WTC11 (cell line): ENCODE results near the gene ASZ1. TPM values are rescaled to one million over a fixed set of nuclear protein-coding genes. Genes with fewer than 3 reads are reported as not detected.

ENCODE experiments used
- ATAC-seq: fragments of 200-7000 bp; cut with Tn5 transposase; 2 replicates; pipeline ENCODE4 v1.10.0; 2021; ENCODE audit warnings: mild to moderate bottlenecking, moderate library complexity
- CTCF ChIA-PET: fragments of 300-600 bp; sonication (Branson Sonifier 250); formaldehyde crosslinking; loops from one replicate; lab custom pipeline; 2021; ENCODE audit warnings: antibody characterized with exemption; lab: Charles Lee
- POLR2A ChIA-PET: fragments of 350-600 bp; sonication (Branson Sonifier 250); formaldehyde crosslinking; loops from one replicate; lab custom pipeline; 2021; ENCODE audit warnings: antibody characterized with exemption; lab: Charles Lee
- DNase-seq: peaks from one replicate; pipeline ENCODE4 v3.0.0; 2021; ENCODE audit warnings: low spot score
- H3K27ac Mint-ChIP-seq: 2 replicates; pipeline ENCODE4 v1.8.0; 2021; ENCODE audit warnings: mixed read lengths
- H3K27me3 Mint-ChIP-seq: 2 replicates; pipeline ENCODE4 v1.8.0; 2021; ENCODE audit warnings: low read depth, mild to moderate bottlenecking, moderate library complexity, mixed read lengths
- H3K36me3 Mint-ChIP-seq: 2 replicates; pipeline ENCODE4 v1.8.0; 2021; ENCODE audit warnings: mixed read lengths
- H3K4me1 Mint-ChIP-seq: 2 replicates; pipeline ENCODE4 v1.8.0; 2022; ENCODE audit warnings: mixed read lengths
- H3K4me3 Mint-ChIP-seq: 2 replicates; pipeline ENCODE4 v1.8.0; 2021; ENCODE audit warnings: mild to moderate bottlenecking, moderate library complexity, mixed read lengths
- H3K9me3 Mint-ChIP-seq: 2 replicates; pipeline ENCODE4 v1.8.0; 2021; ENCODE audit warnings: mixed read lengths
- ATF1 ChIP-seq: sonication (generic); formaldehyde crosslinking; IDR thresholded peaks from 2 replicates; pipeline ENCODE4 v1.8.1; 2023; ENCODE audit warnings: mild to moderate bottlenecking, moderate library complexity, missing genetic modification reagents
- ELF4 ChIP-seq: sonication (generic); formaldehyde crosslinking; IDR thresholded peaks from 2 replicates; pipeline ENCODE4 v1.8.1; 2022; ENCODE audit warnings: low read depth, mild to moderate bottlenecking, moderate library complexity, missing genetic modification reagents
- ETV6 ChIP-seq: sonication (generic); formaldehyde crosslinking; IDR thresholded peaks from 2 replicates; pipeline ENCODE4 v1.8.1; 2022; ENCODE audit warnings: mild to moderate bottlenecking, missing genetic modification reagents
- FOXJ3 ChIP-seq: sonication (generic); formaldehyde crosslinking; IDR thresholded peaks from 2 replicates; pipeline ENCODE4 v1.9.0; 2021; ENCODE audit warnings: missing genetic modification reagents, mild to moderate bottlenecking, borderline replicate concordance
- GRHL2 ChIP-seq: fragments of 250-450 bp; sonication (Bioruptor Pico); IDR thresholded peaks from 2 replicates; pipeline ENCODE4 v1.8.0; 2022; ENCODE audit warnings: mild to moderate bottlenecking, moderate library complexity; ENCODE audit not compliant: insufficient replicate concordance, severe bottlenecking
- IRF2 ChIP-seq: sonication (generic); formaldehyde crosslinking; IDR thresholded peaks from 2 replicates; pipeline ENCODE4 v1.8.0; 2022; ENCODE audit warnings: low read depth, missing genetic modification reagents, borderline replicate concordance
- NFATC4 ChIP-seq: fragments of 250-450 bp; sonication (Bioruptor Pico); IDR thresholded peaks from 2 replicates; pipeline ENCODE4 v1.9.0; 2021; ENCODE audit warnings: mild to moderate bottlenecking
- SOX15 ChIP-seq: fragments of 250-450 bp; sonication (Bioruptor Pico); IDR thresholded peaks from 2 replicates; pipeline ENCODE4 v1.9.0; 2021; ENCODE audit warnings: mild to moderate bottlenecking
- TP53 ChIP-seq: sonication (generic); formaldehyde crosslinking; IDR thresholded peaks from 2 replicates; pipeline ENCODE4 v1.8.1; 2023; ENCODE audit warnings: mild to moderate bottlenecking, missing genetic modification reagents
- ZNF396 ChIP-seq: fragments of 250-450 bp; sonication (Bioruptor Pico); IDR thresholded peaks from 2 replicates; pipeline ENCODE4 v1.8.0; 2021; ENCODE audit warnings: mild to moderate bottlenecking, moderate library complexity, borderline replicate concordance
- ZNF416 ChIP-seq: fragments of 250-450 bp; sonication (Bioruptor Pico); IDR thresholded peaks from 2 replicates; pipeline ENCODE4 v1.9.0; 2021; ENCODE audit warnings: mild to moderate bottlenecking, inconsistent platforms
- total RNA-seq: library from RNA; stranded (reverse); gene quantifications from 3 replicates; pipeline ENCODE4 v1.2.3, GENCODE V29; 2021
- TF ChIP-seq, protein P1 (sequence below): sonication (generic); formaldehyde crosslinking; IDR thresholded peaks from 2 replicates; pipeline ENCODE4 v1.8.1; 2022; ENCODE audit warnings: mild to moderate bottlenecking, moderate library complexity, missing genetic modification reagents
- TF ChIP-seq, protein P2 (sequence below): sonication (generic); formaldehyde crosslinking; IDR thresholded peaks from 2 replicates; pipeline ENCODE4 v1.8.1; 2022; ENCODE audit warnings: mild to moderate bottlenecking, missing genetic modification reagents, moderate library complexity, borderline replicate concordance
- TF ChIP-seq, protein P3 (sequence below): fragments of 250-450 bp; sonication (Bioruptor Pico); IDR thresholded peaks from 2 replicates; pipeline ENCODE4 v1.9.0; 2021; ENCODE audit warnings: moderate library complexity, mild to moderate bottlenecking, inconsistent platforms, borderline replicate concordance
- TF ChIP-seq, protein P4 (sequence below): sonication (generic); formaldehyde crosslinking; IDR thresholded peaks from 2 replicates; pipeline ENCODE4 v1.8.0; 2023; ENCODE audit warnings: mild to moderate bottlenecking, missing genetic modification reagents
- TF ChIP-seq, protein P5 (sequence below): sonication (generic); formaldehyde crosslinking; IDR thresholded peaks from 2 replicates; pipeline ENCODE4 v1.8.1; 2023; ENCODE audit warnings: mild to moderate bottlenecking, missing genetic modification reagents
- TF ChIP-seq, protein P6 (sequence below): fragments of 250-450 bp; sonication (Bioruptor Pico); IDR thresholded peaks from 2 replicates; pipeline ENCODE4 v1.8.0; 2021; ENCODE audit warnings: mild to moderate bottlenecking
- TF ChIP-seq, protein P7 (sequence below): sonication (generic); formaldehyde crosslinking; IDR thresholded peaks from 2 replicates; pipeline ENCODE4 v1.8.0; 2023; ENCODE audit warnings: missing genetic modification reagents

ASZ1 gene
- total RNA-seq, 1 experiment from 2014 or later, result not detected

DNA sequence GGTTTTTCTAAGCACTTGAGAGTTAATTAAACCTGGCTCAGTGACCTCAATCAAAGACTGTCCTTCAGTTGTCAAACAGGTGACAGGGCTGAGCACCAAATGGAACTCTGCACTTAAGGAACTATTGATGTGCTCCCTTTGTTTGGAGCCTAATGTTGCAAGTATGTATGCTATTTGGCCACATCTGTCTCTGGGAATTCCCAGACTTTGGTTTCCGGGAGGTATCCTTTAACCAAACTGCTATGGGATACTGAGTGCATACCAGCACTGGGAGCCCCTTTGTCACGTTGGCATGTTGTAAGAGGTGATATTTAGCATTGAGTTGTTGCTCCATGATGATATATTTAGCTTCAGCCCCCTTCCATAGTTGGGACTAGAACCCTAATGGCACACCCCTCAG lies 25.2 kb downstream of the ASZ1 start:
- ChIA-PET CTCF (interaction anchor here (1.2 kb wide), 1 partner anchor 314 kb away, joined by 5 read pairs; no protein-coding TSS in a partner anchor), POLR2A (no interaction called here)
- Mint-ChIP-seq H3K4me1 (peaks cover 3% of the 10 kb centered on the region), H3K4me3 (no peak overlapping the region), H3K9me3 (no peaks in the 10 kb centered on the region), H3K36me3 (no peaks in the 10 kb centered on the region), H3K27me3 (no peaks in the 10 kb centered on the region), H3K27ac (no peak overlapping the region)
- ATAC-seq (no peak; the same call in 1 of the 2 replicates), DNase-seq (no peak)
- TF ChIP-seq, protein P1, sequence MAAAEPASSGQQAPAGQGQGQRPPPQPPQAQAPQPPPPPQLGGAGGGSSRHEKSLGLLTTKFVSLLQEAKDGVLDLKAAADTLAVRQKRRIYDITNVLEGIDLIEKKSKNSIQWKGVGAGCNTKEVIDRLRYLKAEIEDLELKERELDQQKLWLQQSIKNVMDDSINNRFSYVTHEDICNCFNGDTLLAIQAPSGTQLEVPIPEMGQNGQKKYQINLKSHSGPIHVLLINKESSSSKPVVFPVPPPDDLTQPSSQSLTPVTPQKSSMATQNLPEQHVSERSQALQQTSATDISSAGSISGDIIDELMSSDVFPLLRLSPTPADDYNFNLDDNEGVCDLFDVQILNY, result no peak
- TF ChIP-seq SOX15 (CRISPR knock-in tag) (no peak), FOXJ3 (CRISPR knock-in tag) (no peak), ELF4 (CRISPR knock-in tag) (no peak), GRHL2 (no peak), TP53 (CRISPR knock-in tag) (no peak), ZNF396 (CRISPR knock-in tag) (no peak), ETV6 (CRISPR knock-in tag) (no peak)
- TF ChIP-seq, protein P2, sequence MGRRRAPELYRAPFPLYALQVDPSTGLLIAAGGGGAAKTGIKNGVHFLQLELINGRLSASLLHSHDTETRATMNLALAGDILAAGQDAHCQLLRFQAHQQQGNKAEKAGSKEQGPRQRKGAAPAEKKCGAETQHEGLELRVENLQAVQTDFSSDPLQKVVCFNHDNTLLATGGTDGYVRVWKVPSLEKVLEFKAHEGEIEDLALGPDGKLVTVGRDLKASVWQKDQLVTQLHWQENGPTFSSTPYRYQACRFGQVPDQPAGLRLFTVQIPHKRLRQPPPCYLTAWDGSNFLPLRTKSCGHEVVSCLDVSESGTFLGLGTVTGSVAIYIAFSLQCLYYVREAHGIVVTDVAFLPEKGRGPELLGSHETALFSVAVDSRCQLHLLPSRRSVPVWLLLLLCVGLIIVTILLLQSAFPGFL, result no peak
- TF ChIP-seq, protein P3, sequence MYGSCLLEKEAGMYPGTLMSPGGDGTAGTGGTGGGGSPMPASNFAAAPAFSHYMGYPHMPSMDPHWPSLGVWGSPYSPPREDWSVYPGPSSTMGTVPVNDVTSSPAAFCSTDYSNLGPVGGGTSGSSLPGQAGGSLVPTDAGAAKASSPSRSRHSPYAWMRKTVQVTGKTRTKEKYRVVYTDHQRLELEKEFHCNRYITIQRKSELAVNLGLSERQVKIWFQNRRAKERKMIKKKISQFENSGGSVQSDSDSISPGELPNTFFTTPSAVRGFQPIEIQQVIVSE, result no peak
- TF ChIP-seq, protein P4, sequence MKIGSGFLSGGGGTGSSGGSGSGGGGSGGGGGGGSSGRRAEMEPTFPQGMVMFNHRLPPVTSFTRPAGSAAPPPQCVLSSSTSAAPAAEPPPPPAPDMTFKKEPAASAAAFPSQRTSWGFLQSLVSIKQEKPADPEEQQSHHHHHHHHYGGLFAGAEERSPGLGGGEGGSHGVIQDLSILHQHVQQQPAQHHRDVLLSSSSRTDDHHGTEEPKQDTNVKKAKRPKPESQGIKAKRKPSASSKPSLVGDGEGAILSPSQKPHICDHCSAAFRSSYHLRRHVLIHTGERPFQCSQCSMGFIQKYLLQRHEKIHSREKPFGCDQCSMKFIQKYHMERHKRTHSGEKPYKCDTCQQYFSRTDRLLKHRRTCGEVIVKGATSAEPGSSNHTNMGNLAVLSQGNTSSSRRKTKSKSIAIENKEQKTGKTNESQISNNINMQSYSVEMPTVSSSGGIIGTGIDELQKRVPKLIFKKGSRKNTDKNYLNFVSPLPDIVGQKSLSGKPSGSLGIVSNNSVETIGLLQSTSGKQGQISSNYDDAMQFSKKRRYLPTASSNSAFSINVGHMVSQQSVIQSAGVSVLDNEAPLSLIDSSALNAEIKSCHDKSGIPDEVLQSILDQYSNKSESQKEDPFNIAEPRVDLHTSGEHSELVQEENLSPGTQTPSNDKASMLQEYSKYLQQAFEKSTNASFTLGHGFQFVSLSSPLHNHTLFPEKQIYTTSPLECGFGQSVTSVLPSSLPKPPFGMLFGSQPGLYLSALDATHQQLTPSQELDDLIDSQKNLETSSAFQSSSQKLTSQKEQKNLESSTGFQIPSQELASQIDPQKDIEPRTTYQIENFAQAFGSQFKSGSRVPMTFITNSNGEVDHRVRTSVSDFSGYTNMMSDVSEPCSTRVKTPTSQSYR (CRISPR knock-in tag), result no peak

DNA sequence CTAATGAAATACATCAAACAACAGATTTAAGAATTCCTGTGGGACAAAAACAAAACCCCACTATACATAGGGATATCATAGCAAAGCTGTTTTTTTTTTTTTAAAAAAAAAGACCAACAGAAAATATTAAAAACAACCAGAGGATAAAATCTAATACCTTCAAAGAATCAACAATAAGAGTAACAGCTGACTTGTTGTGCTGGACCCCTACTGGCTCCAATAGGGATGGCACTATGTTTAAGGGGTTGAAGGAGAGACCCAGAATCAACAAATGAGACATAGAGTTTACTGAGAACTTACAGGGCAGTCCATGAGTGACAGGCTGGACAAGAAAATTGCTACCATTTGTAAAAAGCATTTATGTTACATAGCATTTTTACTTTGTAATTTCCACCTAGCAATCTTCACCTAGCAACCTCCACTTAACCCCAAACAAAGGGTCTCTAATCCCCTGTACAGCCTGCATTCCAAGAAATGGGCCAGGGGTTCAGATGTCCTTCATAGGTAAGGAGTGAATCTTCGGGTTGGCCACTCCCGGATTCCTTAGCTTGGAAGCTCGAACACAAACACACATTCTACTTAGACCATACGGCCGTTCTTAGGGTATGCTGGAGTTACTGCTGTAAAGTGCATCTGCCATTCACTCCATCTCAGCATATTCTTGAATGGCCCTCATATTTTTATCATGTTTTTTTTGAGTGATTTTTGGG lies 25.8 kb downstream of the ASZ1 start:
- ChIA-PET POLR2A (no interaction called here), CTCF (interaction anchor here (0.6 to 1.2 kb wide), 4 partner anchors 79 to 314 kb away, joined by 3 to 5 read pairs (median 3); partner anchors contain the start of gene CFTR)
- Mint-ChIP-seq H3K27ac (no peak overlapping the region), H3K36me3 (no peaks in the 10 kb centered on the region), H3K27me3 (no peaks in the 10 kb centered on the region), H3K9me3 (no peaks in the 10 kb centered on the region), H3K4me1 (peaks cover 5% of the 10 kb centered on the region), H3K4me3 (no peak overlapping the region)
- DNase-seq (no peak), ATAC-seq (peak; percentile 68)
- TF ChIP-seq, protein P5, sequence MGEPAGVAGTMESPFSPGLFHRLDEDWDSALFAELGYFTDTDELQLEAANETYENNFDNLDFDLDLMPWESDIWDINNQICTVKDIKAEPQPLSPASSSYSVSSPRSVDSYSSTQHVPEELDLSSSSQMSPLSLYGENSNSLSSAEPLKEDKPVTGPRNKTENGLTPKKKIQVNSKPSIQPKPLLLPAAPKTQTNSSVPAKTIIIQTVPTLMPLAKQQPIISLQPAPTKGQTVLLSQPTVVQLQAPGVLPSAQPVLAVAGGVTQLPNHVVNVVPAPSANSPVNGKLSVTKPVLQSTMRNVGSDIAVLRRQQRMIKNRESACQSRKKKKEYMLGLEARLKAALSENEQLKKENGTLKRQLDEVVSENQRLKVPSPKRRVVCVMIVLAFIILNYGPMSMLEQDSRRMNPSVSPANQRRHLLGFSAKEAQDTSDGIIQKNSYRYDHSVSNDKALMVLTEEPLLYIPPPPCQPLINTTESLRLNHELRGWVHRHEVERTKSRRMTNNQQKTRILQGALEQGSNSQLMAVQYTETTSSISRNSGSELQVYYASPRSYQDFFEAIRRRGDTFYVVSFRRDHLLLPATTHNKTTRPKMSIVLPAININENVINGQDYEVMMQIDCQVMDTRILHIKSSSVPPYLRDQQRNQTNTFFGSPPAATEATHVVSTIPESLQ, result no peak
- TF ChIP-seq ELF4 (CRISPR knock-in tag), result no peak

DNA sequence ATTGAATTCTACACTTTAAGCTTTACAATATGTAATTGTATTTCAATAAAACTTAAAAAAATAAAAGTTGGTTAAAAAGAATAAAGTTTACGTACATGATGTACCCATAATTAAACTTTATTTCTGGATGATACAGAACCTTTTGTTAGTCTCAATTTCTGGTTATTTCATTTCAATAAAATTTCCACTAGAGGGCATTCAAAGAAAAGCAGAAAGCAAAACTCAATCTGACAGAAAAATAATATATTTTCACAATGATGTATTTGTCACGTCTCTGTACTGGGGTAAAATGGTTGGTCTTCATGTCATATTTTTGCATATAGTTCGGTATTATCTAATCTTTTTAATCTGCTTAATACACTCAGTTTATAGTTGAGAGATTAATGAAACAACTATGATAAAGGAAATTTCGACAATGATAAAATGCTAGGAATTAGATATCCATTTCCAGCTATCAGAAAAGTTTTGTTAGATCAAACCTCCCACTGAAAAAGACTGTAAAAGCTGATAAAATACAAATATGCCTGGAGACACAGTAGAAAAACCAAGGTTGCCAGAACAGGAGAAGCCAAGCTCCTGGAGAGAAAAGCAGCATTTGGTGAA lies 27.4 kb downstream of the ASZ1 start:
- Mint-ChIP-seq H3K27me3 (no peaks in the 10 kb centered on the region), H3K4me1 (peaks cover 8% of the 10 kb centered on the region), H3K36me3 (no peaks in the 10 kb centered on the region), H3K27ac (no peak overlapping the region), H3K9me3 (no peaks in the 10 kb centered on the region), H3K4me3 (no peak overlapping the region)
- ATAC-seq (no peak), DNase-seq (no peak)
- ChIA-PET CTCF (no interaction called here), POLR2A (no interaction called here)
- TF ChIP-seq, protein P6, sequence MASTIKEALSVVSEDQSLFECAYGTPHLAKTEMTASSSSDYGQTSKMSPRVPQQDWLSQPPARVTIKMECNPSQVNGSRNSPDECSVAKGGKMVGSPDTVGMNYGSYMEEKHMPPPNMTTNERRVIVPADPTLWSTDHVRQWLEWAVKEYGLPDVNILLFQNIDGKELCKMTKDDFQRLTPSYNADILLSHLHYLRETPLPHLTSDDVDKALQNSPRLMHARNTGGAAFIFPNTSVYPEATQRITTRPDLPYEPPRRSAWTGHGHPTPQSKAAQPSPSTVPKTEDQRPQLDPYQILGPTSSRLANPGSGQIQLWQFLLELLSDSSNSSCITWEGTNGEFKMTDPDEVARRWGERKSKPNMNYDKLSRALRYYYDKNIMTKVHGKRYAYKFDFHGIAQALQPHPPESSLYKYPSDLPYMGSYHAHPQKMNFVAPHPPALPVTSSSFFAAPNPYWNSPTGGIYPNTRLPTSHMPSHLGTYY (CRISPR knock-in tag), result no peak
- TF ChIP-seq ATF1 (no peak), IRF2 (no peak), ZNF416 (CRISPR knock-in tag) (no peak), NFATC4 (CRISPR knock-in tag) (no peak)
- TF ChIP-seq, protein P7, sequence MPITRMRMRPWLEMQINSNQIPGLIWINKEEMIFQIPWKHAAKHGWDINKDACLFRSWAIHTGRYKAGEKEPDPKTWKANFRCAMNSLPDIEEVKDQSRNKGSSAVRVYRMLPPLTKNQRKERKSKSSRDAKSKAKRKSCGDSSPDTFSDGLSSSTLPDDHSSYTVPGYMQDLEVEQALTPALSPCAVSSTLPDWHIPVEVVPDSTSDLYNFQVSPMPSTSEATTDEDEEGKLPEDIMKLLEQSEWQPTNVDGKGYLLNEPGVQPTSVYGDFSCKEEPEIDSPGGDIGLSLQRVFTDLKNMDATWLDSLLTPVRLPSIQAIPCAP, result no peak
- TF ChIP-seq, protein P3, result no peak
